ENCODE measurements around the gene DLG4.
"Not testable (repeated sequence)": the region's sequence is repeated elsewhere in the genome, so short reads cannot be mapped to it uniquely, and the experiment has no call there.

DLG4 gene

DNA sequence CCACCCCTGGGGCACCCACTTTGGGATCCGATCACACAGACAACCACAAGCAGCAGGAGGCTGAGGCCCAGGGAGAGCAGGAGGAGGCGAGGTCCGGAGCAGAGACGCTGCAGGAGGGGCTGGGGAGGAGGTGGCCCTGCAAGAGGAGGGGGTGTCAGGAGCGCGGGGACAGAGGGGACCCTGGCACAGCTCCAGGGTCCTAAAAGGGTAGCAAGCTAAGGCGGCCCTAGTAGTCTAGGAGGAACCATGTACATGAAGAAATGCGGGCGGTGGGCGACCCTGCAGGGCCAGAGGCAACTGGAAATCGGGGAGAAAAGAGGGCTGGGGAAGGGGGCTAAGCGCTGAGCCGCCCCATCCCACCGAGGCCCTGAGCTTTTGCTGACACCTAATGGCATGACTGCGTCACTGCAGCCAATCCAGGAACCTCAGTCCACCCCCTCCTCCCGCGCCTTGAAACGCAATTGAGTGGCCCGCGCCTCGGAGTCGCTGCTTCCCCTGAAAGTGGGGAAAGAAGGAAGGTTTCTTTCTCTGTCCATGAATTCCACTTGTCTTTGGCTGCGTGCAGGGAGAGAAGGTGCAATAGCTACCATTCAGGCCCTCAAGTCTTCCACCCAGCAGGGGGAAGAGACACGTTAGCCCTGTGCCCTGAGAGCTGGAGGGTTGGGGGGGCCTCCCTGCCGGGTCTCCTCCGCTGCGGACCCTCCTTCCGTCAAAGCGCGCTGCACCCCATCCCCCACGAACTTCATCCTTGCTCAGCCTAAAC, 42.3 kb downstream of the DLG4 start:
- TF ChIP-seq, protein P1, sequence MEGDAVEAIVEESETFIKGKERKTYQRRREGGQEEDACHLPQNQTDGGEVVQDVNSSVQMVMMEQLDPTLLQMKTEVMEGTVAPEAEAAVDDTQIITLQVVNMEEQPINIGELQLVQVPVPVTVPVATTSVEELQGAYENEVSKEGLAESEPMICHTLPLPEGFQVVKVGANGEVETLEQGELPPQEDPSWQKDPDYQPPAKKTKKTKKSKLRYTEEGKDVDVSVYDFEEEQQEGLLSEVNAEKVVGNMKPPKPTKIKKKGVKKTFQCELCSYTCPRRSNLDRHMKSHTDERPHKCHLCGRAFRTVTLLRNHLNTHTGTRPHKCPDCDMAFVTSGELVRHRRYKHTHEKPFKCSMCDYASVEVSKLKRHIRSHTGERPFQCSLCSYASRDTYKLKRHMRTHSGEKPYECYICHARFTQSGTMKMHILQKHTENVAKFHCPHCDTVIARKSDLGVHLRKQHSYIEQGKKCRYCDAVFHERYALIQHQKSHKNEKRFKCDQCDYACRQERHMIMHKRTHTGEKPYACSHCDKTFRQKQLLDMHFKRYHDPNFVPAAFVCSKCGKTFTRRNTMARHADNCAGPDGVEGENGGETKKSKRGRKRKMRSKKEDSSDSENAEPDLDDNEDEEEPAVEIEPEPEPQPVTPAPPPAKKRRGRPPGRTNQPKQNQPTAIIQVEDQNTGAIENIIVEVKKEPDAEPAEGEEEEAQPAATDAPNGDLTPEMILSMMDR (IDR thresholded peaks at IDR 0.05; ENCODE audit: control insufficient read depth, insufficient read depth, low read depth, low read length, missing control alignments) = peak; percentile 83
- H3K4me3 ChIP-seq (ENCODE audit: control insufficient read depth, low read depth, low read length) = peak overlapping the region; percentile 47
- peak; percentile 7 for DNase-seq (ENCODE audit: low read depth)

DNA sequence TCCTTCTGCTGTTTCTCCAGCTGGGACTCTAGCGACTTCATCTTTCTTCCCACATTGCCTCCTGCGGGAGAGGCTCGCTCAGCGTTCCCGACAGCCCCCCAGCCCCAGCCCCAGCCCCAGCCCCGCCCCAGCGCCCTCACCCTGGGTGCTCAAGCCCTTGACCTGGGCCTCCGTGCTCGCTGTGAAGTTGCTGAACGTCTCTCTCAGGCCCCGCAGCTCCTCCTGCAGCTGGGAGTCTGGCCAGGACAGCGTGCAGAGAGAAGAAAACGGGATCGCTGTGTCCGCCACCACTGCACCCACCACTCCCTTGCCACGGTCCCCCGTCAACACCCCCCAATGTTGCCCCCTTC, 42.8 kb downstream of the DLG4 start:
- TF ChIP-seq, protein P1 (IDR thresholded peaks at IDR 0.05; ENCODE audit: control insufficient read depth, insufficient read depth, low read depth, low read length, missing control alignments) = no peak
- no peak for DNase-seq (ENCODE audit: low read depth)
- H3K4me3 ChIP-seq (ENCODE audit: control insufficient read depth, low read depth, low read length) = peak overlapping the region; percentile 47

DNA sequence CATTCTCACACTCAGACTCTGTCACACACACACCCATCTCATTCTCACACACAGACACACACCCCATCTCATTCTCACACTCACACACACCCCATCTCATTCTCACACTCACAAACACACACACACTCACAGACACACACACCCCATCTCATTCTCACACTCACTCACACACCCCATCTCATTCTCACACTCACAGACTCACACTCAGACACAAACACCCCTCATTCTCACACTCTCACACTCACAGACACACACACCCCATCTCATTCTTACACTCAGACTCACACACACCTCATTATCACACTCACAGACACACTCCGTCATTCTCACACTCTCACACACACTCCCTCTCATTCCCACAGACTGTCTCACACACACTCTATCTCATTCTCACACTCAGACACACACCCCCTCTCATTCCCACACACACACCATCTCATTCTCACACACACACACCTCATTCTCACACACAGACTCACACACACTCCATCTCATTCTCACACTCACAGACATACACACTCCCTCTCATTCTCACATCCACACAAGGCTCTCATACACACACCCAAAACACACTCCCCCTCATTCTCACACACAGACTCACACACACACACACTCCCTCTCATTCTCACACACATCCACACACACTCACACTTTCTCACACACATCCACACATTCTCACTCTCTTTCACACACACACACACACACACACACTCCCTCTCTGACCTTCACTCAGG, 43.4 kb downstream of the DLG4 start:
- DNase-seq (ENCODE audit: low read depth) = no peak
- H3K4me3 ChIP-seq (ENCODE audit: control insufficient read depth, low read depth, low read length) = no peak overlapping the region
- TF ChIP-seq, protein P1 (IDR thresholded peaks at IDR 0.05; ENCODE audit: control insufficient read depth, insufficient read depth, low read depth, low read length, missing control alignments) = no peak

DNA sequence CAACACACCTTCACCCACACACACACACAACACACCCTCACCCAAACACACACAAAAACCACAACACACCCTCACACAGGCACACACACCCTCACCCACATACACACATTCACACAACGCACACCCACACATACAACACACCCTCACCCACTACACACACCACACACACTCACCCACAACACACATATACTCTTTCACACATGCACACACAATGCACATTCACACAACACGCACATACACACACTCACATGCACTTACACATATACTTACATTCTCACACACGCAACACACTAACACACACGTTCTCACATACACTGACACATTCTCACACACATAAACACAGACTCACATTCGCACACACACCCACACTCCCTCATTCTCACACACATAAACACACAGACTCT, 44.3 kb downstream of the DLG4 start:
- TF ChIP-seq, protein P1 (IDR thresholded peaks at IDR 0.05; ENCODE audit: control insufficient read depth, insufficient read depth, low read depth, low read length, missing control alignments) = no peak
- DNase-seq (ENCODE audit: low read depth) = no peak
- H3K4me3 ChIP-seq (ENCODE audit: control insufficient read depth, low read depth, low read length) = no peak overlapping the region

DNA sequence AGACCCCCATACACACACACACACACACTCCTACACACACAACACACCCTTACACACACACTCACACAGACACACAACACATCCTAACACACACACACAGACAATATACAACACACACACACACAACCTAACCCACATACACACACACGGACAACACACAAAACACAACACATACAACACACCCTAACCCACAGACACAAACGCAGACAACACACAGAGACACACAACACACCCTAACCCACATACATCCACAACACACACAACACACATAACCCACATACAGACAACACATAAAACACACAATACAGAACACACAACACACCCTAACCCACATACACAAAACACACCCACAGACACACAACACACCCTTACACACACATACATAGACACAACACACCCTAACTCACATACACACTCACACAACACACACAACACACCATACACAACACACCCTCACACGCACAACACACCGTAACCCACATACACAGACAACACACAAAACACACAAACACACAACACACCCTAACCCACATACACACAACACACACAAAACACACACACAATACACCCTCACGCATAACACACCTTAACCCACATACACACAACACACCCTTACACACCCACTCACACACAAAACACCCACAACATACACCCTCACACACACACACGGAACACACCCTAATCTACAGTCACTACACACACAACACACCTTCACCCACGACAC, 44.9 kb downstream of the DLG4 start:
- TF ChIP-seq, protein P1 (IDR thresholded peaks at IDR 0.05; ENCODE audit: control insufficient read depth, insufficient read depth, low read depth, low read length, missing control alignments) = no peak
- DNase-seq (ENCODE audit: low read depth) = no peak
- H3K4me3 ChIP-seq (ENCODE audit: control insufficient read depth, low read depth, low read length) = no peak overlapping the region

DNA sequence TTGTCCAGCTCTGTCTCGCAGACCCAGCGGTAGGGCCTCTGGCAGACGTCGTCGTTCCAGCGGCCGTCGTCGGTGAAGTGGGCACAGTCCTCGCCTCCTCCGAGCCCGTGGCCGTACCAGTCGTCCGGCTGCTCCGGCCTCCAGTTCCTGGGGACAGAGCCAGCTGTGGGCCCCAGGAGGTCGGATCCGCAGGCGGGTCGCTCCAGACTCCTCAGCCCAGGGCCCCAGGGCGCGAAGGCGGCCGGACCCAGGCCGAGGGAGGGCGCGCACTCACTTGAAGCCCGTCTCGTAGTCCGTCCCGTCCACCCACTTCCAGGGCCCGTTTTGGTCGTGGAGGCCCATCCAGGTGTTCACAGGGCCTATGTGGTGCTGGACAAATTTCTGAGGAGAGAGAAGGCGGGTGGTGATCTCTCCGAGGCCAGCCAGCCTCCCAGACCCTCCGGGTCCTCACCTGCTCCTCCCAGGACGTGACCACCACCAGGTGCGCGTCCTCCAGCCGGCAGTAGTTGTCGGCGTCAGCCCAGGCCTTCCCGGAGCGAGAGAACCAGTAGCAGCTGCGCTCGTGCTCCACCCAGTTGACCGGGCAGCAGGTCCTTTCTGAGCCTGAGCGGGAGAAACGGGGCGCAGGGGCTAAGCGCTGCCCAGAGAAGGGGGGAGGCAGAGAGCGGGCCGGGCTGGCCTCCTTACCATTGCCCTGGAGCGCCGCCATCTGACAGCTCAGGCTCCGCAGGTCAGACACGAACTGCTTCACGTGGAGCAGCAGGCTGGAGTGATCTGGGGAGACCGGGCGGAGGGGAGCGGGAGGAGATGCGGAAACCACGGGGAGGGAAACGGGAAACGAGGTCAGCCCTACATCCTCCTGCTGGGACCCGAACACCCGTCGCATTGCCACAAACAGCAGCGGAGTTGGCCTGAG, 45.7 kb downstream of the DLG4 start:
- TF ChIP-seq, protein P1 (IDR thresholded peaks at IDR 0.05; ENCODE audit: control insufficient read depth, insufficient read depth, low read depth, low read length, missing control alignments) = no peak
- DNase-seq (ENCODE audit: low read depth) = no peak
- no peak overlapping the region for H3K4me3 ChIP-seq (ENCODE audit: control insufficient read depth, low read depth, low read length)

DNA sequence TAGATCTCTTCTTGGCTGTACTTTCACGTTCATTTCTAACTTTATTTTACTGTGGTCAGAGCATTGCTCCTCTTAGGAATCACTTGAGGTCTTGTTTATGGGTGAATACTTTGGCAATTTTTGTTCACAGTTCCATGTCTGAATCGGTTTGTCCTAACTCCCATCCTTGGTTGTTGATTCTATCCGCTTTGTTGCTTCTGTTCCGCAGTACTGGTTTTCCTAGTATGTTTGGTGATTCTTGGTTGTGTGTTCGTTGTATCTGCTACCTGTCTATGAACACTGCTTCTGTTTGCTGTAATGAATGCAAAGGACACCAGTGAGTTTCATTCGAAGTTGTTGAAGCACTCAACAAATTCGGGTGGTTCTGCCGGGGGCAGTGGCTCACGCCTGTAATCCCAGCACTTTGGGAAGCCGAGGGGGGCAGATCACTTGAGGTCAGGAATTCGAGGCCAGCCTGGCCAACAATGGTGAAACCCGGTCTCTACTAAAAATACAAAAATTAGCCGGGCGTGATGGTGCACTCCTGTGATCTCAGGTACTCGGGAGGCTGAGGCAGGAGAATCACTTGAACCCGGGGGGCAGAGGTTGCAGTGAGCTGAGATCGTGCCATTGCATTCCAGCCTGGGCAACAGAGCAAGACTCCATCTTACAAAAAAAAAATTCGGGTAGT, 47.0 kb downstream of the DLG4 start:
- not testable (repeated sequence) for H3K4me3 ChIP-seq (ENCODE audit: control insufficient read depth, low read depth, low read length); DNase-seq (ENCODE audit: low read depth)

DNA sequence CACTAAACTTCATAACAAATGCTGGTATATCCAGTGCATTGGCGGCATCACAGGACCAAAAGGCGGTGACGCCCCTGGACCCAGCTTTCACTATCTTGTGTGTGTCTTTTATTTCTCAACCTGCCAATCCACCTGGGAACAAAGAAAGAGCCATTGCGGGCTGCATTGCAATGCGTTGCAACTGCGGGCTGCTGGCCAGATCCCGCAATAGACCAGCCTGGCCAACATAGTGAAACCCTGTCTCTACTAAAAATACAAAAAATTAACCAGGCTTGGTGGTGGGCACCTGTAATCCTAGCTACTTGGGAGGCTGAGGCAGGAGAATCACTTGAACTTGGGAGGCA, 50.1 kb downstream of the DLG4 start:
- not testable (repeated sequence) for H3K4me3 ChIP-seq (ENCODE audit: control insufficient read depth, low read depth, low read length); DNase-seq (ENCODE audit: low read depth)
